Measurements from ENCODE around the gene PLA2G2A.
"Not testable (repeated sequence)": the region's sequence is repeated elsewhere in the genome, so short reads cannot be mapped to it uniquely, and the experiment has no call there.

PLA2G2A gene

GRCh38 chr1:19973616-19974015 lies 5.8 kb downstream of the PLA2G2A start:
- DNase-seq (ENCODE audit: low spot score): no peak

- no peak for DNase-seq (ENCODE audit: low spot score)
Measured at GRCh38 chr1:19971664-19972063, 7.8 kb downstream of the PLA2G2A start.

- no peak for DNase-seq (ENCODE audit: low spot score)
Measured at GRCh38 chr1:19969898-19970660, 9.3 kb downstream of the PLA2G2A start.

- no peak for DNase-seq (ENCODE audit: low spot score)
Measured at GRCh38 chr1:19967808-19968207, 11.6 kb downstream of the PLA2G2A start.

- DNase-seq (ENCODE audit: low spot score): no peak
Measured at GRCh38 chr1:19964542-19964941, 14.9 kb downstream of the PLA2G2A start.

- DNase-seq (ENCODE audit: low spot score): no peak
Measured at GRCh38 chr1:19963636-19964035, 15.8 kb downstream of the PLA2G2A start.

GRCh38 chr1:19960591-19960990 lies 18.8 kb downstream of the PLA2G2A start:
- no peak for DNase-seq (ENCODE audit: low spot score)

GRCh38 chr1:19957779-19958178 lies 21.6 kb downstream of the PLA2G2A start:
- DNase-seq (ENCODE audit: low spot score): no peak

GRCh38 chr1:19955534-19956170 lies 23.8 kb downstream of the PLA2G2A start:
- no peak for DNase-seq (ENCODE audit: low spot score)

- no peak for DNase-seq (ENCODE audit: low spot score)
Measured at GRCh38 chr1:19954059-19954458, 25.4 kb downstream of the PLA2G2A start.

GRCh38 chr1:19949016-19949415 lies 30.4 kb downstream of the PLA2G2A start:
- DNase-seq (ENCODE audit: low spot score): no peak

GRCh38 chr1:19946971-19947370 lies 32.4 kb downstream of the PLA2G2A start:
- no peak for DNase-seq (ENCODE audit: low spot score)

- DNase-seq (ENCODE audit: low spot score): no peak
Measured at GRCh38 chr1:19946331-19946751, 33.1 kb downstream of the PLA2G2A start.

- DNase-seq (ENCODE audit: low spot score): no peak
Measured at GRCh38 chr1:19945914-19946313, 33.5 kb downstream of the PLA2G2A start.

GRCh38 chr1:19942657-19943056 lies 36.8 kb downstream of the PLA2G2A start:
- DNase-seq (ENCODE audit: low spot score): no peak

- no peak for DNase-seq (ENCODE audit: low spot score)
Measured at GRCh38 chr1:19942088-19942487, 37.3 kb downstream of the PLA2G2A start.

- no peak for DNase-seq (ENCODE audit: low spot score)
Measured at GRCh38 chr1:19941206-19941568, 38.2 kb downstream of the PLA2G2A start.

- DNase-seq (ENCODE audit: low spot score): no peak
Measured at GRCh38 chr1:19940486-19941205, 38.8 kb downstream of the PLA2G2A start.

- DNase-seq (ENCODE audit: low spot score): no peak
Measured at GRCh38 chr1:19938472-19938871, 40.9 kb downstream of the PLA2G2A start.

GRCh38 chr1:19936061-19936750 lies 43.2 kb downstream of the PLA2G2A start:
- no peak for DNase-seq (ENCODE audit: low spot score)

GRCh38 chr1:19934336-19934735 lies 45.1 kb downstream of the PLA2G2A start:
- DNase-seq (ENCODE audit: low spot score): no peak

GRCh38 chr1:19932866-19933265 lies 46.6 kb downstream of the PLA2G2A start:
- DNase-seq (ENCODE audit: low spot score): no peak

- DNase-seq (ENCODE audit: low spot score): not testable (repeated sequence)
Measured at GRCh38 chr1:19927130-19927421, 52.3 kb downstream of the PLA2G2A start.

All from cerebellar cortex (tissue), 1 donor.